ENCODE measurements around the gene ANKRD2. TPM values are rescaled to one million over a fixed set of nuclear protein-coding genes. Genes with fewer than 3 reads are reported as not detected.

The ANKRD2 gene
- total RNA-seq, 4 donors from 2014 or later = 0.54 TPM; not detected in 3

DNA sequence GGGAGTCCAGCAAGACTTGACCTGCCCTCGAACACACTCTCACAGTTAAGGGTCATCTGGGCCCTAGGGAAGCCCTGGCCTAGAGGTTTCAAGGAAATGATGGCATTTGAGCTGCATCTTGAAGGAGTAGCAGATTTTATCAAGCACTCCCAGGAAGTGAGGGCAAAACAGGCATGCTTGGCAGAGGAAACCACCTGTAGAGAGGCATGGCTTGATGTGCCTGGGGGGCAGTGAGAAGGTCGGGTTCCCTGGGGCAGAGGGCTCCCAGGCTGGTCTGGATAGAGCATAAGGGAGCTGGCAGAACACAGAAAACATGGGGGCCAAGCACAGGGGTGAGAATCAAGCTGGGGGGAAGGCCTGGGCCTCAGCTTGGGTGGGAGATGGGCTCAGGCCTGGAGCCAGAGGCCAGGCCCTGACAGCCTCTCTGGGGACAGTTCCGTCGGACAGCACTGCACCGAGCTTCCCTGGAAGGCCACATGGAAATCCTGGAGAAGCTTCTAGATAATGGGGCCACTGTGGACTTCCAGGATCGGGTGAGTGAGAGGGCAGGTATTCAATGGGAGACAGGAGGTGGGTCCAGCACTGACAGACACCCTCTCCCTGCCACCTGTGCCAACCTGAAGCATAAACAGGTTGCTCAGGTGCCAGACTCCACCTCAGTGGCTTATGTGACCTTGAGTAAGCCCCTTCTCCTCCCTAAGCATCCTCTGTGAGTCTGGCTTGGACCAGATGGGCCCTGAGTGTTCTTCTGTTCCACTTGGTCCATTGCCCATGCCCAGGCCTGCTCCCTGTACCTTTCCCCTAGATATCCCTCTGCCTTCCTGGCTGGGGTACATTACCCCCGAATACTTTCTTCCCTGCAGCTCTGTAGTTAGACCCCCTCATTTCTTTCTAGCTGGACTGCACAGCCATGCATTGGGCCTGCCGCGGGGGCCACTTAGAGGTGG, 8.1 kb downstream of the ANKRD2 start:
- no peak overlapping the region for H3K27ac ChIP-seq
- ATAC-seq = no peak
- no peaks in the 10 kb centered on the region for H3K9me3 ChIP-seq
- TF ChIP-seq CTCF (IDR thresholded peaks at IDR 0.05) = no peak
- no peak for TF ChIP-seq POLR2AphosphoS5 (IDR thresholded peaks at IDR 0.05)
- TF ChIP-seq EP300 (IDR thresholded peaks at IDR 0.05) = no peak
- no peak for TF ChIP-seq POLR2A (IDR thresholded peaks at IDR 0.05)
- 88 to 90% methylated on average over 3 of the region's 9 CpGs for WGBS, 2 donors (ENCODE audit: low coverage in 1 of 2)
- no peak overlapping the region for H3K4me3 ChIP-seq
- no peaks in the 10 kb centered on the region for H3K36me3 ChIP-seq
- no peaks in the 10 kb centered on the region for H3K4me1 ChIP-seq
- no peaks in the 10 kb centered on the region for H3K27me3 ChIP-seq

- Histone ChIP-seq H3K4me1 (no peaks in the 10 kb centered on the region), H3K36me3 (no peaks in the 10 kb centered on the region), H3K9me3 (no peaks in the 10 kb centered on the region), H3K27me3 (no peaks in the 10 kb centered on the region), H3K27ac (no peak overlapping the region), H3K4me3 (no peak overlapping the region)
- TF ChIP-seq POLR2AphosphoS5 (IDR thresholded peaks at IDR 0.05) (no peak), CTCF (IDR thresholded peaks at IDR 0.05) (no peak), POLR2A (IDR thresholded peaks at IDR 0.05) (no peak), EP300 (IDR thresholded peaks at IDR 0.05) (no peak)
- WGBS, 2 donors (ENCODE audit: low coverage in 1 of 2) = 90% methylated on average over 7 of the region's 8 CpGs; no CpG with 5 or more reads in 1 of the 2 donors
- ATAC-seq = no peak
Measured at GRCh38 chr10:97582169-97582568, 9.6 kb downstream of the ANKRD2 start.

- no peaks in the 10 kb centered on the region for H3K36me3 ChIP-seq
- 94% methylated on average over 5 of the region's 13 CpGs; no CpG with 5 or more reads in 1 of the 2 donors for WGBS, 2 donors (ENCODE audit: low coverage in 1 of 2)
- no peak for ATAC-seq
- H3K4me1 ChIP-seq = no peaks in the 10 kb centered on the region
- H3K9me3 ChIP-seq = no peaks in the 10 kb centered on the region
- no peaks in the 10 kb centered on the region for H3K27me3 ChIP-seq
- H3K4me3 ChIP-seq = no peak overlapping the region
- TF ChIP-seq EP300 (IDR thresholded peaks at IDR 0.05) (no peak), CTCF (IDR thresholded peaks at IDR 0.05) (no peak), POLR2AphosphoS5 (IDR thresholded peaks at IDR 0.05) (no peak), POLR2A (IDR thresholded peaks at IDR 0.05) (no peak)
- H3K27ac ChIP-seq = peak overlapping the region in 1 of 4 donors; percentile 46
Measured at GRCh38 chr10:97583476-97583875, 10.9 kb downstream of the ANKRD2 start.

DNA sequence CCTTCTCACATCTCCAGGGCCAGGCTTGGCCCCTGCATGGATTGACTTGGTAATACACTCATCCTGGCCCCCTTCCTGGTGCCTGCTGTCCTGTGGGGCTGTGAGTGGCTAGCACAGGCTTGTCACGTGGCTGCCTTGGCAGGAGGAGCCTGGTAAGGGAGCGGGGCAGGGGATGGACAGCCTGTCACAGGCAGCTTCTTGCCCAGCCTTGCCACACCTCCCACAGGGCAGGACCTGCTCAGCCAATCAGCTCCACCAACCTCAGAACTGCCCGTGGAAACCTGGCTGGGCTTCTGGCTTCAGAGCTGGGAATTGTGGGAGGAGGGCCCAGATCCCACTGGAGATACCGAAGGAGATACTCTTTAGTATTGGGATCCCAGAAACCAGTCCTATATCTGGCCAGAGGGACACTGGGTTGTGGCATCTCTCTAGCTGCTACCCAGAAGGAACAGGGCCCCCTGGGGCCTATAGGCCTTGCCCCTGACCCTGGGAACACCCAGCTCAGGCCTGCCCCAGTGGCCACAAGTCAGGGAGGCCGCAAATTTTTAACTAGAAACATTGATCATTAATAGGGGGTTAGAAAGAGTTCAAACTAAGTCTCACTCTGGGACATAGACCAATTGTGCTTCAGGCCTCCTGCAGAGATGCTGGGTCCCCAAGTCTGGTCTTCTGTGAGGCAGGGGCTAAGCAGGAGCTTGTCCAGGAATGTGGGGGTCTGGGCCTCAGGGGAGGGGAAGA, 11.7 kb downstream of the ANKRD2 start, which contains the start of gene HOGA1:
HOGA1 (plus strand) TSS at position 330 of the 738 bp plus-strand sequence; CDS start at position 645, 315 bp downstream.
- Histone ChIP-seq H3K36me3 (no peaks in the 10 kb centered on the region), H3K27me3 (no peaks in the 10 kb centered on the region), H3K27ac (peak within 1 kb of the TSS in 1 of 4 donors; percentile 46), H3K4me1 (no peaks in the 10 kb centered on the region), H3K4me3 (no peak within 1 kb of the TSS), H3K9me3 (no peaks in the 10 kb centered on the region)
- no CpG with 5 or more reads among the region's 5 CpGs for WGBS, 2 donors (ENCODE audit: low coverage in 1 of 2)
- no peak for TF ChIP-seq EP300 (IDR thresholded peaks at IDR 0.05)
- no peak for TF ChIP-seq POLR2AphosphoS5 (IDR thresholded peaks at IDR 0.05)
- no peak for TF ChIP-seq CTCF (IDR thresholded peaks at IDR 0.05)
- TF ChIP-seq POLR2A (IDR thresholded peaks at IDR 0.05) = no peak
- ATAC-seq = peak; percentile 86
